Breast epithelium (tissue), 3 donors: Measurements from ENCODE around the gene GPC3.

Source experiments
- CTCF ChIP-seq, 3 donors: fragments of 450-650 bp; IDR thresholded peaks; one replicate each; pipeline ENCODE4 v1.5.1; 2016 to 2017; ENCODE audit warnings: antibody characterized with exemption in 3 of 3, mild to moderate bottlenecking in 3 of 3, moderate library complexity in 3 of 3
- POLR2A ChIP-seq: fragments of 450-650 bp; IDR thresholded peaks from one replicate; pipeline ENCODE4 v1.6.1; 2016; ENCODE audit warnings: antibody characterized with exemption, mild to moderate bottlenecking, moderate library complexity

- TF ChIP-seq CTCF (IDR thresholded peaks at IDR 0.05), result no peak
- no peak for TF ChIP-seq POLR2A
Observed at GRCh38 chrX:134019567-134020206, 34.3 kb upstream of the GPC3 start.
